Ishikawa (cell line): ENCODE data around the gene SLC35E1.

Source experiments
- CEBPB ChIP-seq: IDR thresholded peaks from 2 replicates; pipeline ENCODE4 v1.6.1; 2012
- CREB1 ChIP-seq: IDR thresholded peaks from 2 replicates; pipeline ENCODE4 v1.6.1; 2012; ENCODE audit warnings: low read depth
- EGR1 ChIP-seq: IDR thresholded peaks from 2 replicates; pipeline ENCODE4 v1.6.1; 2012
- EP300 ChIP-seq: IDR thresholded peaks from 2 replicates; pipeline ENCODE4 v1.6.1; 2012; ENCODE audit warnings: borderline replicate concordance
- FOXM1 ChIP-seq: IDR thresholded peaks from 2 replicates; pipeline ENCODE4 v1.6.1; 2012; ENCODE audit warnings: low read depth, borderline replicate concordance
- NFIC ChIP-seq: IDR thresholded peaks from 2 replicates; pipeline ENCODE4 v1.6.1; 2012
- RAD21 ChIP-seq: IDR thresholded peaks from 2 replicates; pipeline ENCODE4 v1.6.1; 2012; ENCODE audit warnings: low read depth
- TAF1 ChIP-seq: IDR thresholded peaks from 2 replicates; pipeline ENCODE4 v1.6.1; 2012; ENCODE audit warnings: low read depth, mild to moderate bottlenecking
- TCF12 ChIP-seq: IDR thresholded peaks from 2 replicates; pipeline ENCODE4 v1.6.1; 2012; ENCODE audit warnings: low read depth
- TEAD4 ChIP-seq: IDR thresholded peaks from 2 replicates; pipeline ENCODE4 v1.6.1; 2012
- YY1 ChIP-seq: IDR thresholded peaks from 2 replicates; pipeline ENCODE4 v1.6.1; 2012; ENCODE audit warnings: low read depth
- ZBTB7A ChIP-seq: IDR thresholded peaks from 2 replicates; pipeline ENCODE4 v1.6.1; 2012; ENCODE audit warnings: low read depth
- TF ChIP-seq, protein P1 (sequence below): IDR thresholded peaks from 2 replicates; pipeline ENCODE4 v1.6.1; 2012
- TF ChIP-seq, protein P2 (sequence below): IDR thresholded peaks from 2 replicates; pipeline ENCODE4 v1.6.1; 2012
- TF ChIP-seq, protein P3 (sequence below): IDR thresholded peaks from 2 replicates; pipeline ENCODE4 v1.6.1; 2012; ENCODE audit warnings: low read depth, mild to moderate bottlenecking

Gene SLC35E1

DNA sequence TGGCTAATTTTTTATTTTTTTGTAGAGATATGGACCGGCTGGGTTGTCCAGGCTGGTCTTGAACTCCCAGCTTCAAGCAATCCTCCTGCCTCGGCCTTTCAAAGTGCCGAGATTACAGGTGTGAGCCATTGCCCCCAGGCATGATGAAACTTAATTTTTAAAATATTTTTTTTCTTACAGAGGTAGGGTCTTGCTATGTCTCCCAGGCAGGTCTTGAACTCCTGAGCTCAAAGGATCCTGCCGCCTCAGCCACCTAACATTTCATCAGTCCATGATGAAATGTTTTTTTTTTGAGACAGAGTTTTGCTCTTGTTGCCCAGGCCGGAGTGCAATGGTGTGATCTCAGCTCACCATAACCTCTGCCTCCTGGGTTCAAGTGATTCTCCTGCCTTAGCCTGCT lies 63.7 kb downstream of the SLC35E1 start:
- TF ChIP-seq TAF1 (no peak), EP300 (no peak), TEAD4 (no peak), RAD21 (no peak), TCF12 (no peak), CREB1 (no peak), EGR1 (no peak), ZBTB7A (no peak), FOXM1 (no peak), NFIC (no peak)
- TF ChIP-seq, protein P1, sequence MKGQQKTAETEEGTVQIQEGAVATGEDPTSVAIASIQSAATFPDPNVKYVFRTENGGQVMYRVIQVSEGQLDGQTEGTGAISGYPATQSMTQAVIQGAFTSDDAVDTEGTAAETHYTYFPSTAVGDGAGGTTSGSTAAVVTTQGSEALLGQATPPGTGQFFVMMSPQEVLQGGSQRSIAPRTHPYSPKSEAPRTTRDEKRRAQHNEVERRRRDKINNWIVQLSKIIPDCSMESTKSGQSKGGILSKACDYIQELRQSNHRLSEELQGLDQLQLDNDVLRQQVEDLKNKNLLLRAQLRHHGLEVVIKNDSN: no peak
- TF ChIP-seq, protein P2, sequence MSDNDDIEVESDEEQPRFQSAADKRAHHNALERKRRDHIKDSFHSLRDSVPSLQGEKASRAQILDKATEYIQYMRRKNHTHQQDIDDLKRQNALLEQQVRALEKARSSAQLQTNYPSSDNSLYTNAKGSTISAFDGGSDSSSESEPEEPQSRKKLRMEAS: no peak

DNA sequence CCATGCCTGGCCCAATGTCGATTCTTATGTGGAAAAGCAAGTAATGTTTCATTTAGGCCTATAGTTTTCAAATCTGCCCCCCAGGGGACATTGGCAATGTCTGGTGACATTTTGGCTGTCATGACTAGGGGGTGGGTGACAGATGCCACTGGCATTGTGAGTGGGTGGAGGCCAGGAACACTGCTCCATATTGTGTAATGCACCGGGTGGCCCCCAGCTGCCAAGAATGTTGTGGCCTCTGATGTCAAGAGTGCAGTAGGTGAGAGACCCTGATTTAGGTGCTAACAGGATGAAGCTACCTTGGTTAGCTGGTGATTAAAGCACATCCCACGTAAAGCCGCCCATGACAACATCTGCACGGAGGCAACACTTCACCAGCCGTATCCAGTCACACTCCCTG lies 65.3 kb downstream of the SLC35E1 start:
- TF ChIP-seq NFIC (no peak), YY1 (no peak), ZBTB7A (no peak), FOXM1 (no peak), CREB1 (no peak), RAD21 (no peak), TCF12 (no peak), TEAD4 (no peak), EP300 (no peak), CEBPB (no peak), TAF1 (no peak), EGR1 (no peak)
- TF ChIP-seq, protein P3, sequence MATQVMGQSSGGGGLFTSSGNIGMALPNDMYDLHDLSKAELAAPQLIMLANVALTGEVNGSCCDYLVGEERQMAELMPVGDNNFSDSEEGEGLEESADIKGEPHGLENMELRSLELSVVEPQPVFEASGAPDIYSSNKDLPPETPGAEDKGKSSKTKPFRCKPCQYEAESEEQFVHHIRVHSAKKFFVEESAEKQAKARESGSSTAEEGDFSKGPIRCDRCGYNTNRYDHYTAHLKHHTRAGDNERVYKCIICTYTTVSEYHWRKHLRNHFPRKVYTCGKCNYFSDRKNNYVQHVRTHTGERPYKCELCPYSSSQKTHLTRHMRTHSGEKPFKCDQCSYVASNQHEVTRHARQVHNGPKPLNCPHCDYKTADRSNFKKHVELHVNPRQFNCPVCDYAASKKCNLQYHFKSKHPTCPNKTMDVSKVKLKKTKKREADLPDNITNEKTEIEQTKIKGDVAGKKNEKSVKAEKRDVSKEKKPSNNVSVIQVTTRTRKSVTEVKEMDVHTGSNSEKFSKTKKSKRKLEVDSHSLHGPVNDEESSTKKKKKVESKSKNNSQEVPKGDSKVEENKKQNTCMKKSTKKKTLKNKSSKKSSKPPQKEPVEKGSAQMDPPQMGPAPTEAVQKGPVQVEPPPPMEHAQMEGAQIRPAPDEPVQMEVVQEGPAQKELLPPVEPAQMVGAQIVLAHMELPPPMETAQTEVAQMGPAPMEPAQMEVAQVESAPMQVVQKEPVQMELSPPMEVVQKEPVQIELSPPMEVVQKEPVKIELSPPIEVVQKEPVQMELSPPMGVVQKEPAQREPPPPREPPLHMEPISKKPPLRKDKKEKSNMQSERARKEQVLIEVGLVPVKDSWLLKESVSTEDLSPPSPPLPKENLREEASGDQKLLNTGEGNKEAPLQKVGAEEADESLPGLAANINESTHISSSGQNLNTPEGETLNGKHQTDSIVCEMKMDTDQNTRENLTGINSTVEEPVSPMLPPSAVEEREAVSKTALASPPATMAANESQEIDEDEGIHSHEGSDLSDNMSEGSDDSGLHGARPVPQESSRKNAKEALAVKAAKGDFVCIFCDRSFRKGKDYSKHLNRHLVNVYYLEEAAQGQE: no peak
- TF ChIP-seq, protein P2: no peak
- TF ChIP-seq, protein P1: no peak

DNA sequence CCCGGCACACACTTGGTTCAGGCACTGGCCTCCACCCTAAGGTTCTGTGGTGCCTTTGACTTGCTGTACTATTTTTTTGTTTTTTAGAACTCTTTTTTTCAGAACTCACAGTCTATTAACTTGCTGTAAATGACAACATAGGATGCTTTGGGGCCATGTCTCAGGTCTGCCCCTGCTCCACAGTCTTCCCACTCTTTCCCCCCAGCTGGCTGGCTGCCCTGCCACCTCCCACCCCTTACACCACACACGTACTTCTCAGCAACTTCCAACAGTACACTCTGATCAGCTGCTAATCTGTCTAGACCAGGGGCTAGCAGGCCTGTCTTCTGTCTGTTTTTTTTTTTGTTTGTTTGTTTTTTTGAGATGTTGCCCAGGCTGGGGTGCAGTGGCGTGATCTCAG lies 67.9 kb downstream of the SLC35E1 start:
- TF ChIP-seq, protein P2: no peak
- TF ChIP-seq, protein P1: no peak
- TF ChIP-seq CREB1 (no peak), EGR1 (no peak), TCF12 (no peak), ZBTB7A (no peak), TAF1 (no peak), YY1 (no peak), EP300 (no peak), TEAD4 (no peak), FOXM1 (no peak), NFIC (no peak), RAD21 (no peak)
- TF ChIP-seq, protein P3: no peak
